ENCODE measurements around the gene RCE1.

Gene RCE1

DNA sequence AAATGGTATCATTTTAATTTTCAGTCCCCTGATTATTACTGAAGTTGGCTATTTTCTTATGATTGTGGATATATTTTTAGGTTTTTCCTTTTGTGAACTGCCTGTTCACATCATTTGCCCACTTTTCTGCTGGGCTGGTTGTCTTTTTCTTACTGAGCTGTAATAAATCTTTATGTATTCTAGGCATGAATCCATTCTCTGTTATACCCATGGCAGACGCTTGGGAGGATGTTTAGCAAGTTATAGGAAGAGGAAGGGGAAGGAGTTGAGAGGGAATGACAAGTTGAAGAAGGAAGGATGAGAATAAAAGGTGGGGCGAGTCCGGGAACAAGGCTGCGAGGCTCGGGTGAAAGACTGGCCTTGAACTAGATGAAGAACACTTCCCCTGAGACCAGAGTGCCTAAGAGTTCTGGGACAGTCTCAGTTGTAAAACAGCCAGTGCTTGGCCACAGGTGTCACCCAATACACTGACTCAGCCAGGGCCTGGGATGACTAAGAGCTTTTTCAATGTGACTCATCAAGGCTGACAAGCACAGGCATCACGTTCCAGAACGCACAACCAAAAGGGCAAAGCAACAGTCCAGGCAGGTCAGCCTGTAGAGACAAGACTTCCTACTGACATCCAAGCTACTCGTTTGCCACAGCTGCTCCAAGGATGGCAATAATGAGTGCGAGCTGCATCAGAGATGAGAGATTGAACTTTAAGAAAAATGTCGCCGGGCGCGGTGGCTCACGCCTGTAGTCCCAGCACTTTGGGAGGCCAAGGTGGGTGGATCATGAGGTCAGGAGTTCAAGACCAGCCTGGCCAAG lies 48.8 kb downstream of the RCE1 start:
- DNase-seq, result no peak

DNA sequence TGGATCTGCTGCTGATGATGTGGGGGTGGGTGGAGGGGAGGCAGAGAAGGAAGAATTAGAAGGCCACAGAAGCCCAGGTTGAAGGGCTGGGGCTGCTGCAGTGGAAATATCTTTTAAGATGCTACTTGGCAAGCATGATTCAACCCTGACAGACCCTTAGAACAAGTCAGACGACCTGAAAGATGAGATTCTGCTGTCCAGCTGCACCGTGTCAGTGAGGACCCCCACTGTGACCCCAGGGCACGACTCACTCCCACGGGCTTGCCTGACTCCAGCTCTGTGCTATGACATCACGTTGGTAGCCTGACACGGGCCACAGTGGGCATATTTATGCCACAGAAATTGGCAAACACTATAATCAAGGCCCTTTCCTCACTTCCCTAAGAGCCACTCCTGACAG lies 49.7 kb downstream of the RCE1 start:
- DNase-seq, result no peak

DNA sequence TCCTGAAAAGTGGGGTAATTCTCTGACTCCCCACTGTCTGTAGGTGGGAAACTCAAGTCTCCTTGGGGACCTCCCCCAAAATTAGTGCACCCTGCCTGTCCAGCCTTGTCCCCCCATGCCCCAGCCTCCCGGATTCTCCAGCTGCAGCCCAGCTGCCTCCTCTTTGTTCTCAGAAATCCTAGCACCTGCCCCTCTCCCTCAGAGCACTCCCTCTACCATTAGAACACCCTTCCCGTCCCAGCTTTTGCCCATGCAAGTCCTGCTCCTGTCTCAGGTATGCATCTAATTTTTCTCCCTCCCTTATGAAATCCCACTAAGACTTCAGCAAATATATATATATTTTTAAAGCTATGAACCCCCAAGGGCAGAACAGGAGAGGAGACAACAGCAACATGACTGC lies 50.9 kb downstream of the RCE1 start:
- DNase-seq, result no peak
